BE2C (cell line): ENCODE data around the gene EIF4E2.

ENCODE experiments used
- DNase-seq: peaks from one replicate; pipeline ENCODE4 v3.0.0-alpha.2; 2020
- H3K27me3 ChIP-seq: fragments of 250-450 bp; sonication (Bioruptor Pico); 2 replicates; pipeline ENCODE4 v1.5.1; 2020; ENCODE audit warnings: mild to moderate bottlenecking
- H3K36me3 ChIP-seq: fragments of 250-450 bp; sonication (Bioruptor Pico); 2 replicates; pipeline ENCODE4 v1.5.1; 2020; ENCODE audit warnings: mild to moderate bottlenecking
- H3K4me1 ChIP-seq: fragments of 250-450 bp; sonication (Bioruptor Pico); 2 replicates; pipeline ENCODE4 v1.5.1; 2020
- H3K4me3 ChIP-seq: 2 replicates; pipeline ENCODE4 v1.5.1; 2011; ENCODE audit warnings: low read depth, low read length
- H3K9me3 ChIP-seq: fragments of 250-450 bp; sonication (Bioruptor Pico); 2 replicates; pipeline ENCODE4 v1.5.1; 2020
- CTCF ChIP-seq: IDR thresholded peaks from 2 replicates; pipeline ENCODE4 v1.5.1; 2012; ENCODE audit warnings: mild to moderate bottlenecking, low read depth, low read length

Gene EIF4E2

GRCh38 chr2:232611061-232611460 lies 60.6 kb downstream of the EIF4E2 start:
- Histone ChIP-seq H3K27me3 (no peaks in the 10 kb centered on the region), H3K9me3 (no peaks in the 10 kb centered on the region), H3K4me1 (no peaks in the 10 kb centered on the region), H3K4me3 (no peak overlapping the region), H3K36me3 (no peaks in the 10 kb centered on the region)
- no peak for TF ChIP-seq CTCF
- no peak for DNase-seq

- no peaks in the 10 kb centered on the region for H3K9me3 ChIP-seq
- H3K4me3 ChIP-seq, result no peak overlapping the region
- H3K27me3 ChIP-seq, result no peaks in the 10 kb centered on the region
- no peaks in the 10 kb centered on the region for H3K36me3 ChIP-seq
- TF ChIP-seq CTCF, result peak; percentile 87
- H3K4me1 ChIP-seq, result no peaks in the 10 kb centered on the region
- peak; percentile 71 for DNase-seq
Observed at GRCh38 chr2:232611559-232612218, 61.2 kb downstream of the EIF4E2 start.

- H3K4me3 ChIP-seq, result no peak overlapping the region
- no peak for DNase-seq
- H3K36me3 ChIP-seq, result no peaks in the 10 kb centered on the region
- no peaks in the 10 kb centered on the region for H3K4me1 ChIP-seq
- no peaks in the 10 kb centered on the region for H3K27me3 ChIP-seq
- TF ChIP-seq CTCF, result no peak
- no peaks in the 10 kb centered on the region for H3K9me3 ChIP-seq
Observed at GRCh38 chr2:232613538-232614134, 63.1 kb downstream of the EIF4E2 start.

- H3K27me3 ChIP-seq, result no peaks in the 10 kb centered on the region
- no peak overlapping the region for H3K4me3 ChIP-seq
- no peak for DNase-seq
- H3K36me3 ChIP-seq, result no peaks in the 10 kb centered on the region
- no peak for TF ChIP-seq CTCF
- no peaks in the 10 kb centered on the region for H3K9me3 ChIP-seq
- no peaks in the 10 kb centered on the region for H3K4me1 ChIP-seq
Observed at GRCh38 chr2:232615339-232615738, 64.8 kb downstream of the EIF4E2 start.
